ENCODE results near the gene CDK5RAP3.
"Not testable (repeated sequence)": the region's sequence is repeated elsewhere in the genome, so short reads cannot be mapped to it uniquely, and the experiment has no call there.

The CDK5RAP3 gene, protein sequence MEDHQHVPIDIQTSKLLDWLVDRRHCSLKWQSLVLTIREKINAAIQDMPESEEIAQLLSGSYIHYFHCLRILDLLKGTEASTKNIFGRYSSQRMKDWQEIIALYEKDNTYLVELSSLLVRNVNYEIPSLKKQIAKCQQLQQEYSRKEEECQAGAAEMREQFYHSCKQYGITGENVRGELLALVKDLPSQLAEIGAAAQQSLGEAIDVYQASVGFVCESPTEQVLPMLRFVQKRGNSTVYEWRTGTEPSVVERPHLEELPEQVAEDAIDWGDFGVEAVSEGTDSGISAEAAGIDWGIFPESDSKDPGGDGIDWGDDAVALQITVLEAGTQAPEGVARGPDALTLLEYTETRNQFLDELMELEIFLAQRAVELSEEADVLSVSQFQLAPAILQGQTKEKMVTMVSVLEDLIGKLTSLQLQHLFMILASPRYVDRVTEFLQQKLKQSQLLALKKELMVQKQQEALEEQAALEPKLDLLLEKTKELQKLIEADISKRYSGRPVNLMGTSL

DNA sequence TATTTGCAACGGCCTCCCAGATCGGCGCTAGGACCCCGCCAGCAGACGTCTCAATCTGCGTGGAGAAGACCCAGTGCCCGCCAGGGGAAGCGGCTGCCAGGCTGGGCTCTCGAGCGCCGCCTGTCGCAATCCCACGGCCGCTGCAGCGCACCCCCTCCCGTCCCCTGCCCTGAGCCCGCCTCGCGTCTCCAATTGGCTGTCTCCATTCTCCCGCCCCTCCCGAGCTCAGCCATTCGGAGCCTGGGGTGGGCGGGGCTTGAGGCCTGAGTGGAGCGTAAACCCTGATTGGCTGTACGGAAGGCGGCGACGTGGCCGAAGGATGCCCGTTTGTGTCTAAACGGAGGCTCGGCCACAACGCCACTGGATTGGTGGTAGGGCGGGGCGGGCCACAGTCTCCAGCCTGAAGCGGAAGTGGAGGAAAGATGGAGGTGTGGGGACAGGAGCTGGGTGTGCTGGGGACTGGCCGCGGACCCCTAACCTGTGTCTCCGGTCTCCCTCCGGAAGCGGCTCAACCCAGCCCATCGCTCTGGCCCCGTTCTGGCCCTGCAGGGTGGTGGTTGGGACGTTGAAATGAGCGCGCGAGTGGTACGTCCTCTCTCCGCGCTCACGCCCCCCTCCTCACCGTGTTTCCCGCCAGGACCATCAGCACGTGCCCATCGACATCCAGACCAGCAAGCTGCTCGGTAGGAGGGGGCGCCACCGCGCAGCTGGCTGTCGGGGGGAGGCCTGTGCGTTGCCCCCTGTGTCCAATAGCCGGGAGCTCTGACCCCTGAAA lies at the start of gene CDK5RAP3:
TSS of gene CDK5RAP3 (plus strand) at position 389 of the 775 bp plus-strand sequence. CDS start at position 423, 34 bp downstream.
- DNase-seq (ENCODE audit: low spot score) = peak; percentile 99

DNA sequence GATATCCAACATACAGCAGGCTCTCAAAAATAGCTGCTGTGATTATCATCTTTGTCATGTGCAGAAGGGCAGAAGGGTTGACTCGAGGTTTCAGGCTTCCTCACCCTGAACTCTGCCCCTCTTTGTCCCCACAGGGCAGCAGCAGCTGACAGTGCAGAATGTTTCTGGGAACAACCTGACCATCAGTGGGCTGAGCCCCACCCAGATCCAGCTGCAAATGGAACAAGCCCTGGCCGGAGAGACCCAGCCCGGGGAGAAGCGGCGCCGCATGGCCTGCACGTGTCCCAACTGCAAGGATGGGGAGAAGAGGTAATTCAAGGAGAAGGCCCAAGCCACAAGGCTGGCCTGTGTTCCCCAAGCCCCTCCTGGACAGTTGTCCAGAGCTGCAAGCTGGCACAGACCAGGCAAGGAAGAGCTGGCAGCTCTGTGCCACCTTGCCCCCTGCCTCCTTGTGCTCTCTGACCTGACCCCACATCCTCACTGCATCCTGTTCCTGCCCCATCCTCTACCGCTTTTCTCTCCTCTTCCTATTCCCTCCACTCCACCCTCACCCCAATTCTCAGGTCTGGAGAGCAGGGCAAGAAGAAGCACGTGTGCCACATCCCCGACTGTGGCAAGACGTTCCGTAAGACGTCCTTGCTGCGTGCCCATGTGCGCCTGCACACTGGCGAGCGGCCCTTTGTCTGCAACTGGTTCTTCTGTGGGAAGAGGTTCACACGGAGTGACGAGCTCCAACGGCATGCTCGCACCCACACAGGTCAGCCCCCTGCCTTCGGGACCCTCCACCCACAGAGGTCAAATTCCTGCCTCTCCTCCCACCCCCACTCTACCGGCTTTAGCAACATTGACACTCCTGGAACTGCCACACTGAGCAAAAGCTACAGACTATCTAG lies 45.9 kb upstream of the CDK5RAP3 start:
- DNase-seq (ENCODE audit: low spot score) = no peak

DNA sequence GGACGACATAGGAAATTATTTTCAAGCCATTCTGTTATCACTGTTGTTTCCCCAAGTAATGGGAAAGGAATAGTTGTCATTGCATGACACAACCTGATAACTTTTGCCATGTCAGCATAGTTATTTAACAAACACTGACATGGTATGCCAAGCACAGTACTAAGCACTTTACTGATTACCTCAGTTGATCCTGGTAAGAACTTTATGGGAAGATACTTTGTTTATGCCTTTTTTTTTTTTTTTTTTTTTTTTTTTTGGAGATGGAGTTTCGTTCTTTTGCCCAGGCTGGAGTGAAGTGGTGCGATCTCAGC lies 45.3 kb upstream of the CDK5RAP3 start:
- no peak for DNase-seq (ENCODE audit: low spot score)

DNA sequence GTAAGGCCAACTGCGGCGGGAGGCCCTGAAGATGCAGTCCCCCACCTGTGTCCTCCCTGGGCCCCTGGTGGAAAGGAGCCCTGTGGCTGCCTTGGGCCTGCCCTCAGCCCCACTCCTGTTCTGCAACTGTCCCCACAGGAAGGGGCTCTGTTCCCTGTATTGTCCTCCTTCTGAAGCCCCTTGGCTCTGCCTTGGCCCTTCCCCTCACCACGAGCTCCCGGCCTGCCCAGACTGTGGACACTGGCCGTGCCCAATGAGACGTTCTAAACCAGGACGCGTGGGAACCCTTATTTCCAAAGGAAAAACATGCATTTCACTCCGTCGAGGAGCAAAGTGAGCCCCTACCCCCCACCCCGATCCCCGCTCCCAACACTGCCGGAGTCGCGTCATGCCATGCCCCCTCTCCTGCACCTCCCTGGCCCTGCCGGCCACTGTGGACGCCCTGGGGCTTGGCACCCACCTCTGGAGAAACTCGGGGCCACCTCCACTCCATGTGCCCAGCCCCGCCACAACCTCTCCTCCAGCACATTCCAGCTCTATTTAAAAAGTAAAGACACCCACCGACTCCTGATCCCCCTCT lies 43.0 kb upstream of the CDK5RAP3 start:
- DNase-seq (ENCODE audit: low spot score) = no peak

DNA sequence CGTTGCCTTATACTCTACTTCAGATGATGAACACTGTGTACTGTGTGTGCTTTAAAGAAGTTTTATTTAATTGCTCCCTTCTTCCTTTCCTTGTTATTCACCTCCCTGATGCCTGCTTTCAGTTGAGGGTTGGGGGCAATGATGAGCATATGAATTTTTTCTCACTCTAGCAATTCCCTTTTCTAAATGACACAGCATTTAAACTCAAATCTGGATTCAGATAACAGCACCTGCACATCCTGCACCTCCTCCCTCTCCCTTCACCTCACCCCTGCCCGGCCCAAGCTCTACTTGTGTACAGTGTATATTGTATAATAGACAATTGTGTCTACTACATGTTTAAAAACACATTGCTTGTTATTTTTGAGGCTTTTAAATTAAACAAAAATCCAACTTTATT lies 42.5 kb upstream of the CDK5RAP3 start:
- DNase-seq (ENCODE audit: low spot score) = no peak

DNA sequence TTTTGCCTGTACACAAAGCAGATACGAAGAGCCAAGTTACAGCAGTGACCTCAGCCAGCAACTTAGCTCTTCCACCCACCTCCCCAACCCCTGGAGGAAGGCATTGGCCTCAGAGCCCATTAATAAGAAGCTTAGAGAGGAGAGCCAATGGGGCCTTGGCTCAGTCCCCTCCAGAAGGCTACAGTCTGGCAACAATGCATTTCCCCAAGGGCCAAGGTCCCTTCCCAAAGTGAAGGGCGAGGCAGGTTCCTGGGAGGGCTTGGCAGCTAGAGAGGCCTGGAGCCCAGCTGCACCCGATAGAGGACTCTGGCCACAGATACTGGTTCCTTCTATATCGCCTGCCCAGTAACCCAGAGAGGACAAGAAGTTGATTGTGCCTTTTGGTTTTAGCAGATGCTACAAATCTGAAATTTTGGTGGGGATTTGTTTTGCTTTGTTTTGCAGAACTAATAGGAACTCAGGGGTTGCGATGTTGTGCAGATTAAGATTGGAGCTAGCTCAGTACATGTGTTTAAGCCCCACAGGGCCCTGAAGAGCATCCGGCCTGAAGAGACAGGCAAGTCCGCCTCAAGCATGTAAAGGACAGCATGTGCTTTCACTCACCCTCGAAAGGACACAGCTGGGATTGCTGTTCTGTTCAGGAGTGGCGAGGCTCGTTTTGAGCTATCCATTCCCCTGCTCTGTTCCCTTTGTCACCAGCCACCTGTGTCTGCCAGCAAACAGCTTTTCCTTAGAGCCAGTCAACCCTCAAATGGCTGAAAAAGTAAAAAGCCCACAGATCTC lies 41.5 kb upstream of the CDK5RAP3 start:
- DNase-seq (ENCODE audit: low spot score) = no peak

DNA sequence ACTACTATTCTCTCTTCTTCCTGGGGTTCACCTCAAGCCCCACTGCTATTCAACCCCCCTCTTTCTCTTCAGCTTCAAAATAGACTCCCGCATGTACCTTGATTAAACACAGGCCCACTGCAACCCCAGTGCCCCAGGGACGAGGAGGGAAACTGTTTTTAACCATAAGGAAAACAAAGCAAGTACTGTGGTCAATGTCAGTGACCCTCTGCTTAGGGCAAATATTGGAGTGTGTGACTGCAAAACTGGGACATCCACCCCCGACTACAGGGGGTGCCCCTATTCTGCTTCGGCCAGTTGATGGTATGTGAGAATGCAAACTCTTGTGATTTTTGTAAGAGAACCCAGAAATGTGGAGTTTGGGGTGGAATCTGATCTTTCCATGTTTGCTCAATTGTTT lies 39.1 kb upstream of the CDK5RAP3 start:
- DNase-seq (ENCODE audit: low spot score) = no peak

DNA sequence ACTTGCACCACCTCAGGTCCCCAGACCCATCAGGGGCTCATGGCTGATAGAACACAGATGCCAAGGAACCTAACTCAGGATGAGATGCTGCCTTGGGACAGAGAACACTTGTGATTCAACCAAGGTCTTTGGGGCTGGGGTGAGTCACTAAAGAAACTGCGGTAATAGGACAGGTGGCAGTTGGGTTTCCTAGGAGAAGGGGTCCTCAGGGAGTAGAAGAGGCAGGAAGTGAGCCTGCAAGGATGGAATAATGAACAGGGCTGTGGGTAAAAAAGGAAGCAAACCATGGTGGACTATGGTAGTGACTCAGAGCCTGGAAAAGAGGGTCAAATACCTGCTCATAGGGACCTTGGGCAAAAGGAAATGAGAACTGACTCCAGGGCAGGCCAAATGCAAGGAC lies 36.1 kb upstream of the CDK5RAP3 start:
- no peak for DNase-seq (ENCODE audit: low spot score)

DNA sequence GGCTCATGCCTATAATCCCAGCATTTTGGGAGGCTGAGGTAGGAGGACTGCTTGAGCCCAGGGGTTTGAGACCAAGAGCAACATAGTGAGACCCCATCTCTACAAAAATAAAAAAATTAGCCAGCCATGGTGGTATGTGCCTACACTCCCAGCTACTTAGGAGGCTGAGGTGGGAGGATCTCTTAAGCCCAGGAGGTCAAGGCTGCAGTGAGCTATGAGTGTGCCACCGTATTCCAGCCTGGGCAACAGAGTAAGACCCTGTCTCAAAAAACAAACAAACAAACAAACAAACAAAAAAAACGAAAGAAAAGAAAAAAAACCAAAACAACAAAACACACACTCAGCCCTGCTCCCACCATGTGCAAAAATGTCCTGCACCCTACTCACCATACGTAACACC lies 35.4 kb upstream of the CDK5RAP3 start:
- not testable (repeated sequence) for DNase-seq (ENCODE audit: low spot score)

DNA sequence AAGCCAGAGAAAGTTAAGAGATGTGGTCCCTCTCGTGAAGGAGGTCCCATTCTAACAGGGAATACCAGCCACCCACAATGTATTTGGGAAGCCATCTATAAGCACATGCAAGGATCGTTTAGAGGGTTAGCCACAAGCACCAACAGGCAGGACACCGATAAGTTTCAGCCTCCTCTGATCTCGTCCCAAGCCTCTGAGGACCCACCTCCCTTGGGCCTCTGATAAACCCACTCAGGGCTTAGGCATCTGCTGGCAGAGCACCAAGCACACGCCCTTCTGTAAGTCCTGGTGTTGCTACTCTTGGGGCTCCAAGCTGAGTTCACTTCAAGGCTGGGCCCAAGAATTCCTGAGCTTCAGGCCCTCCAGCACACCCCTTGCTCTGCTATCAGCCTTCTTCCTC lies 35.0 kb upstream of the CDK5RAP3 start:
- DNase-seq (ENCODE audit: low spot score) = no peak

DNA sequence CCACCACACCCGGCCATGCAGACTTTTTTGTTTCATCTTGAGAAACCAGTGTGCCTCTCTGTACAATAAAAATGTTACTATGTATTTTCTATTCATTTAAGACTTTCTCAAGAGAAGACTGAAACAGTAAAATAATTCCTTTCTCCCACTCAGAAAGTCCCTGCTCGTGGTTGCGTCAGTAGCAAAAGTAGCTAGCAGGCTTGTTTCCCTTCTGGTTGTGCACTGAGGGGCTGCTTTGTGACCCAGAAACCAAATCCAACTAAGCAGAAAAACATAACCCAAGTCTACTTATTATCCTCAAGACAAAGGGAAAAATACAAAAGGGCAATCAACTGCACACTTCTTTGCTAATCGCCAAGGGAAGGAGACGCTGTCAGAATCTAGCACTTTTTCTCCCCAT lies 33.0 kb upstream of the CDK5RAP3 start:
- no peak for DNase-seq (ENCODE audit: low spot score)

DNA sequence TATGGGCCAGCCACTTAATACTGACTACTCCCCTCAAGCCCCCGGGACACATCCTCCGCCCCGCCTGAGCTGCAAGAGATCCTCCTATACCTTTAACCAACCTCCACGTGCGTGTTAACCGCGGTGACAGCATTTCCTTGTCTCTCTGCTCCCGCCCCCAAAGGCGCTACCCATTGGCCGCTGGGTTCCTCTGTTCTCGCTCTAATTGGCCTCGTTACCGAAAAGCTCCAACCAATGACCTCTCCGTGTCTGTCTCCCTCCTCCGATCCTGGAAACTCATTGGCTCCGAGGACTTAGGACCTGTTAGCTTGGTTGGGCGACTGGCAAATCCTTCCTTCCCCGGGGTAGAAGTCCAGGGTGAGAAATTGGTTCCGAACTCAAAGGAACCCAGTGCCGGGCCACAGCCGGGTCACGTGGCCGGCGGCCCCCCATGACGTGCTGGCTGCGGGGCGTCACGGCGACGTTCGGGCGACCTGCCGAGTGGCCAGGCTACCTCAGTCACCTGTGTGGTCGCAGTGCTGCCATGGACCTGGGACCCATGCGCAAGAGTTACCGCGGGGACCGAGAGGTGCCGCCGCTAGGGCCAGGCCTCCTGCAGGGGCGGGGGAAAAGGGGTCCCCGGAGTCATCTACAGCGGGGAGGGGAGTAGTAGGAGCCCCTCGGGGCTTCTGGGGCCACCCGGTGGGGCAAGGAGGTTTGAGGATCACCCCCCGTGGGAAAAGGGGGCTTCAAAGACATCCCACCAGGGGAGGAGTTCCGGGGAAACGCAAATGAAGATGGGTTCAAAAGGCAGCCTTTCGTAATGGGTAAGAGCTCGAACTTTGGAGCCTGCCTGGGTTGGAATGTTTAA lies 29.4 kb upstream of the CDK5RAP3 start, which contains the start of gene PNPO:
TSS of gene PNPO (plus strand) at position 326 of the 850 bp plus-strand sequence. CDS start at position 431, 105 bp downstream.
- peak; percentile 95 for DNase-seq (ENCODE audit: low spot score)

DNA sequence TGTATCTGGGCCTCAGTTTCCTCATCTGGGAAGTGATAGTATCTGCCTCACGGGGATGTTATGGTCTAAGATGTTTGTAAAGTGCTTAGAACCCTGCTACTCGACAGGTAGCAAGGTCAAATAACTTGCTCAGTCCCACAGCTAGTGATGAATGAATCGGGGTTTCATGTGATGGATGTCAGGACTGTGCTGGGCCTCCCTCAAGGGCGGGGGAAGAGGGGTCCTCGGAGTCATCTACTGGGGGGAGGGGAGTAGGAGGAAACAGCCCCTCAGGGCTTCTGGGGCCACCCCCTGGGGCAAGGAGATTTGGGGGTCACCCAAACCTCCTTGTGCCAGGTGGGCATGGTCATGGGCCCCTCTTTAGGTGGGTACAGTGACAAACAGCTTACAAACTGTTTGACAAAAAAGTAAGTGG lies 28.8 kb upstream of the CDK5RAP3 start:
- DNase-seq (ENCODE audit: low spot score) = no peak

DNA sequence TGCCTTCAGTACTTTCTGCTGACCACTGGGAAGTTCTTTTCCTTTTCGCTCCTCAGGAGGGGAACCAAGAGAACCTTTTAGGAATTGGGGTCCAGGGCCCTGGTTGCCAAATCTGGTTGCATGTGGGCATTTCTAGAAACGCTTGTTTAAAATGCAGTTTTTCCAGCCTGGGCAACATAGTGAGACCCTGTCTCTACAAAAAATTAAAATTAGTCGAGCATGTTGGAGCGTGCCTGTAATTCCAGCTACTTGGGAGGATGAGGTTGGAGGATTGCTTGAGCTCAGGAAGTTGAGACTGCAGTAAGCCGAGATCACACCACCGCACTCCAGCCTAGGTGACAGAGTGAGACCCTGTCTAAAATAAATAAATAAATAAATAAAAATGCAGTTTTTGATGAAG lies 28.3 kb upstream of the CDK5RAP3 start:
- DNase-seq (ENCODE audit: low spot score) = no peak

DNA sequence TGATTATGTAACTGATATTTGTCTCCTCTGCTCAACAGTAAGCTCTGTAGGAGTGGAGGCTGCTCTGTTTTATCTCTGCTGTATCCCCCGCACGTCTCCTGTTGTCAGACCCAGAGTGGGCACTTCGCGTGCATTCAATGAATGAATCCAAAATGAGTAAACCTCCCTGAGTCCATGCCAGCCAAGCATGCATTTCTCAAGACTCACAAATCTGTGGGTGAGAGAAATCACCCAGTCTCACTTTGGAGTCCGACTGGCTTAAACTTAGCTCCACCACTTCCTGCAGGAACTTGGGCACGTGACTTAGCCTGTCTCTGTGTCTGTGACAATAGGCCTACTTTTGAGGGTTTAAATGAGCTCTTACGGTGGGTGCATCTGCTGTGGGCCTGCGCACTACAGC lies 25.8 kb upstream of the CDK5RAP3 start:
- no peak for DNase-seq (ENCODE audit: low spot score)

DNA sequence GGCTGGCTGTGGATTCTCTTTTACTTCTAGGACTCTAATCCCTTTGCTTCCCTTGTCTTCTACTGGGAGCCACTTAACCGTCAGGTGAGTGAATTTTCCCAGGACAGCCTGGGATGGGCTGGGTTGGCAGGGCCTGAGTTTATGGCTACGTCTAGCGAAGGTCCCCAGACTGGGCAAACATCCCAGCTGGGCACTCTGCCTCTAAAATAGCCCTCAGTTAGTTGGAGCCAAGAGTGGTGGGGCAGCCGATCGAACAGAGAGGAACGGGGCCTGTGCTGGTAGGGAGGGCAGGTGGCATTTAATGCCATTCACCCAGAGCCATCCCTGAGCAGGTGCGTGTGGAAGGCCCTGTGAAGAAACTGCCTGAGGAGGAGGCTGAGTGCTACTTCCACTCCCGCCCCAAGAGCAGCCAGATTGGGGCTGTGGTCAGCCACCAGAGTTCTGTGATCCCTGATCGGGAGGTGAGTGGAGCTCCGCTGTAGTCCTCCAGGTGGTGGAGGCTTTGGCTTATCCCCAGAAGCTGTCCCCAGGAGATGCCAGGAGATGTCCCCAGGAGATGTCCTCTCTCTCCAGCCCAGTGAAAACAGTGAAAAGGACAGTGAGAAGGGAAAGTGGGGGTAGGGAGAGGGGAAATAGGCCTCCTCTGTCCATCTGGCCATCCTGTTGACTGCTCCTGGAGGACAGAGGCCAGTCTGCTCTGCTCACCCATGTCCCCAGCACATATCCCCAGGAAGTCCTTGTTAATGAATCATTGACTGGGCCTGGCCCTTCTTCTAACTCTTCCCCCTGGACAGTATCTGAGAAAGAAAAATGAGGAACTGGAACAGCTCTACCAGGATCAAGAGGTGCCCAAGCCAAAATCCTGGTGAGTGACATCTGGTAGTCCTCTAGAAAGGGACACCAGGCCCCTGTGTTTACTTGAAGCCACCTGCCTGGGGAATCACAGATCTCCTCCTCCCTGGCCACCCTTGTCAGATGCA lies 25.1 kb upstream of the CDK5RAP3 start:
- DNase-seq (ENCODE audit: low spot score) = no peak

DNA sequence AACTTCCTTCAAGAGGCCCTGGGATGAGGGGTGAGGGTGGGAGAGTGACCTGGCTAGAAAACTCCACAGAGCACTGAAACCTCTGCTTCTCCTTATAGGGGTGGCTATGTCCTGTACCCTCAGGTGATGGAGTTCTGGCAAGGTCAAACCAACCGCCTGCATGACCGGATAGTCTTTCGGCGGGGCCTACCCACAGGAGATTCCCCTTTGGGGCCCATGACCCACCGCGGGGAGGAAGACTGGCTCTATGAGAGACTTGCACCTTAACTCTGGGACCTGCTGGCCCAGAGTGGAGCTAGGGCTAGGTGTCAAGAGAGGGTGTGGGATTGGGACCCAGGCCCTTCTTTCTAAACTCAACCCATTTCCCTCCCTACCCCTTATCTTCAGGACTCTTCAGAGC lies 24.4 kb upstream of the CDK5RAP3 start:
- no peak for DNase-seq (ENCODE audit: low spot score)

DNA sequence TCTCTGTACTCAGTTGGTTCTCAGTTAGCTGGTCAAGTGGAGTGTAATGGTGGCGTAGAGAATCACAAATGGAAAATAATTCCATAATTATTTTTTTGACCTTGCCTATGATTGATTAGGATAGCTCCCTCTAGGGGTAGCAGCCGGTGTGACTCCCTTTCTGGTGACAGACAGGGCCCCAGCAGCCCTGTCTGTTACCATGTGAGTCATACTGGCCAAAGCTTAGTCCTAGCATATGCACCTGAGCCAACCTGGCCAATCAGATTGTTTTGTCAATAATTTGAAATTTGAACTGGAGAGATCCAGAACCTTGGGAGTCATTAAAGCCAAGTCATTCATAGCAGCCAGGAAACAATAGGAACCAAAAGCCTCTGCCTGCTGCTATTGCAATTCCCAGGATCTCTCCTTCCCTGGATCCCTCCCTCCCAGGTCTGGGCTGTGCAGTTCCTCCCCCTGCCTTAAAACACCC lies 23.9 kb upstream of the CDK5RAP3 start:
- DNase-seq (ENCODE audit: low spot score) = peak; percentile 85
